Mesenchymal stem cell (in vitro differentiated cells and primary cell): ENCODE measurements around the gene ADI1.
"Not testable (repeated sequence)": the region's sequence is repeated elsewhere in the genome, so short reads cannot be mapped to it uniquely, and the experiment has no call there.

Experiments used
- DNase-seq: peaks from one replicate; pipeline ENCODE4 v3.0.0-alpha.2; 2013
- H2AFZ ChIP-seq: one replicate; pipeline ENCODE4 v1.6.1; 2013; ENCODE audit warnings: low read depth, mild to moderate bottlenecking, control low read depth, inconsistent platforms, low read length, moderate library complexity
- H2AK5ac ChIP-seq: 2 replicates; pipeline ENCODE4 v1.6.1; 2013; ENCODE audit warnings: low read length, moderate library complexity, mild to moderate bottlenecking, inconsistent platforms; ENCODE audit not compliant: severe bottlenecking
- H2BK120ac ChIP-seq: one replicate; pipeline ENCODE4 v1.6.1; 2013; ENCODE audit warnings: low read depth, mild to moderate bottlenecking, inconsistent platforms, low read length, moderate library complexity
- H2BK12ac ChIP-seq, 2 experiments: one replicate each; pipeline ENCODE4 v1.6.1; 2013; ENCODE audit warnings: inconsistent platforms in 2 of 2, low read length in 2 of 2, mild to moderate bottlenecking in 2 of 2, moderate library complexity in 2 of 2, control low read depth in 1 of 2
- H2BK15ac ChIP-seq: one replicate; pipeline ENCODE4 v1.6.1; 2013; ENCODE audit warnings: mild to moderate bottlenecking, low read depth, inconsistent platforms; ENCODE audit not compliant: poor library complexity, severe bottlenecking
- H2BK5ac ChIP-seq: 2 replicates; pipeline ENCODE4 v1.6.1; 2013; ENCODE audit warnings: low read depth, mild to moderate bottlenecking, low read length, control low read depth, inconsistent platforms; ENCODE audit not compliant: poor library complexity, severe bottlenecking
- H3K14ac ChIP-seq, 2 experiments: one replicate each; pipeline ENCODE4 v1.6.1; 2013; ENCODE audit warnings: inconsistent platforms in 2 of 2, low read length in 2 of 2, control low read depth in 1 of 2, mild to moderate bottlenecking in 1 of 2, moderate library complexity in 1 of 2
- H3K18ac ChIP-seq, 2 experiments: one replicate each; pipeline ENCODE4 v1.6.1; 2013; ENCODE audit warnings: inconsistent platforms in 2 of 2, low read length in 2 of 2, control low read depth in 1 of 2, low read depth in 1 of 2, mild to moderate bottlenecking in 1 of 2
- H3K23ac ChIP-seq, 2 experiments: one replicate each; pipeline ENCODE4 v1.6.1; 2013; ENCODE audit warnings: inconsistent platforms in 2 of 2, low read length in 2 of 2, mild to moderate bottlenecking in 2 of 2, moderate library complexity in 2 of 2, control low read depth in 1 of 2
- H3K27ac ChIP-seq: 2 replicates; pipeline ENCODE4 v1.5.1; 2013; ENCODE audit warnings: mild to moderate bottlenecking, moderate library complexity, low read length, control low read depth, inconsistent platforms; ENCODE audit not compliant: poor library complexity, severe bottlenecking
- H3K27me3 ChIP-seq, 2 experiments: 2 replicates each; pipeline versions ENCODE4 v1.6.1 to v1.7.0; 2013; ENCODE audit warnings: low read length in 2 of 2, mild to moderate bottlenecking in 2 of 2, moderate library complexity in 2 of 2, control low read depth in 1 of 2, inconsistent platforms in 1 of 2; ENCODE audit not compliant: control insufficient read depth in 1 of 2, insufficient read depth in 1 of 2
- H3K36me3 ChIP-seq, 2 experiments: 2 replicates each; pipeline versions ENCODE4 v1.6.1 to v1.7.0; 2013; ENCODE audit warnings: low read length in 2 of 2, control low read depth in 1 of 2, inconsistent platforms in 1 of 2, low read depth in 1 of 2, mild to moderate bottlenecking in 1 of 2; ENCODE audit not compliant: insufficient read depth in 2 of 2, control insufficient read depth in 1 of 2
- H3K4ac ChIP-seq, 2 experiments: one replicate each; pipeline ENCODE4 v1.6.1; 2013; ENCODE audit warnings: inconsistent platforms in 2 of 2, low read length in 2 of 2, mild to moderate bottlenecking in 2 of 2, moderate library complexity in 2 of 2, control low read depth in 1 of 2, low read depth in 1 of 2
- H3K4me1 ChIP-seq: 2 replicates; pipeline ENCODE4 v1.6.1; 2013; ENCODE audit warnings: low read depth, low read length, control low read depth; ENCODE audit not compliant: control insufficient read depth, insufficient read depth
- H3K4me2 ChIP-seq: 2 replicates; pipeline ENCODE4 v1.6.1; 2013; ENCODE audit warnings: low read length, mild to moderate bottlenecking, inconsistent platforms; ENCODE audit not compliant: poor library complexity, severe bottlenecking
- H3K4me3 ChIP-seq, 2 experiments: 2 replicates each; pipeline versions ENCODE4 v1.5.1 to v1.7.0; 2013; ENCODE audit warnings: low read length in 2 of 2, mild to moderate bottlenecking in 2 of 2, control low read depth in 1 of 2, low read depth in 1 of 2; ENCODE audit not compliant: insufficient read depth in 1 of 2
- H3K79me1 ChIP-seq: replicated peaks from 2 replicates; pipeline ENCODE4 v1.6.1; 2013; ENCODE audit warnings: mild to moderate bottlenecking, control low read depth, low read length, inconsistent platforms; ENCODE audit not compliant: poor library complexity, severe bottlenecking
- H3K9ac ChIP-seq: 2 replicates; pipeline ENCODE4 v1.7.0; 2013; ENCODE audit warnings: mild to moderate bottlenecking, low read length, moderate library complexity
- H3K9me3 ChIP-seq: 2 replicates; pipeline ENCODE4 v1.7.0; 2013; ENCODE audit warnings: mild to moderate bottlenecking, low read length; ENCODE audit not compliant: control insufficient read depth
- H4K8ac ChIP-seq: one replicate; pipeline ENCODE4 v1.6.1; 2013; ENCODE audit warnings: inconsistent platforms, mild to moderate bottlenecking, low read length, moderate library complexity
- H4K91ac ChIP-seq: one replicate; pipeline ENCODE4 v1.6.1; 2013; ENCODE audit warnings: mild to moderate bottlenecking, low read length, inconsistent platforms
- WGBS: methylation state at CpG from one replicate; pipeline ENCODE4 v1.1.7; 2013; ENCODE audit warnings: mixed read lengths; 5-methylcytosine and 5-hydroxymethylcytosine counted together

Gene ADI1

GRCh38 chr2:3515438-3515837 lies 3.9 kb downstream of the ADI1 start:
- not testable (repeated sequence) for H4K91ac ChIP-seq, H3K14ac ChIP-seq, H3K4ac ChIP-seq, H3K18ac ChIP-seq, H4K8ac ChIP-seq, H2BK15ac ChIP-seq, H3K4me3 ChIP-seq, H3K9me3 ChIP-seq, H2AK5ac ChIP-seq, H2BK12ac ChIP-seq, H3K4me1 ChIP-seq, DNase-seq, H2BK5ac ChIP-seq, H3K23ac ChIP-seq, H2AFZ ChIP-seq, H3K4me2 ChIP-seq, H2BK120ac ChIP-seq, H3K27me3 ChIP-seq, H3K27ac ChIP-seq, H3K9ac ChIP-seq
- WGBS: no CpG with 5 or more reads among the region's 5 CpGs
- H3K79me1 ChIP-seq: peaks cover 11% of the 10 kb centered on the region
- peaks cover 12 to 49% of the 10 kb centered on the region in 2 experiments for H3K36me3 ChIP-seq

GRCh38 chr2:3513026-3513810 lies 6.1 kb downstream of the ADI1 start:
- H2BK15ac ChIP-seq: no peak overlapping the region
- WGBS: 88% methylated on average over 2 of the region's 3 CpGs

DNA sequence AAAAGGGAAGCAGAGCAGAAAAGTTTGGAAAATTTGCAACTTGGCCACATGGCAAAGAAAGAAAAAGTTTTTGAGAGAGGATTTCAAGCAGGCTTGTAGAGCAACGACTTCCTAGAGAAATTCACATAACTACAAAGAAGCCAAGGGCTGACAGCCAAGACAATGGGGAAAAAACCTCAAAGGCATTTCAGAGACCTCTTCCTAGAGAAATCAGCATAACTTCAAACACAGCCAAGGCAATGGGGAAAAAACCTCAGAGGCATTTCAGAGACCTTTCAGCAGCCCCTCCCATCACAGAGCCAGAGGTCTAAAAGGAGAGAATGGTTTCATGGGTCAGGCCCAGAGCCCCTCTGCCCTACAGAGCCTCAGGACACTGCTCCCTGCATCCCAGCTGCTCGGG lies 7.2 kb downstream of the ADI1 start:
- Histone ChIP-seq H3K27me3 (no peaks in the 10 kb centered on the region), H2BK15ac (no peak overlapping the region)
- DNase-seq: no peak

More at GRCh38 chr2:3513026-3513810, 6.1 kb downstream of the ADI1 start:
- Histone ChIP-seq H3K14ac (no peak overlapping the region), H3K4me1 (no peaks in the 10 kb centered on the region), H4K91ac (no peak overlapping the region), H3K36me3 (peaks cover 14 to 57% of the 10 kb centered on the region in 2 experiments), H3K9me3 (no peaks in the 10 kb centered on the region), H3K9ac (no peak overlapping the region), H2BK12ac (no peak overlapping the region), H3K27me3 (no peaks in the 10 kb centered on the region), H3K4me2 (no peak overlapping the region), H3K23ac (no peak overlapping the region), H2AK5ac (no peak overlapping the region), H3K4ac (no peak overlapping the region), H2AFZ (no peak overlapping the region), H3K4me3 (no peak overlapping the region), H3K18ac (no peak overlapping the region), H4K8ac (no peak overlapping the region), H2BK5ac (no peak overlapping the region), H2BK120ac (no peak overlapping the region), H3K79me1 (peaks cover 11% of the 10 kb centered on the region), H3K27ac (no peak overlapping the region)
- no peak for DNase-seq

DNA sequence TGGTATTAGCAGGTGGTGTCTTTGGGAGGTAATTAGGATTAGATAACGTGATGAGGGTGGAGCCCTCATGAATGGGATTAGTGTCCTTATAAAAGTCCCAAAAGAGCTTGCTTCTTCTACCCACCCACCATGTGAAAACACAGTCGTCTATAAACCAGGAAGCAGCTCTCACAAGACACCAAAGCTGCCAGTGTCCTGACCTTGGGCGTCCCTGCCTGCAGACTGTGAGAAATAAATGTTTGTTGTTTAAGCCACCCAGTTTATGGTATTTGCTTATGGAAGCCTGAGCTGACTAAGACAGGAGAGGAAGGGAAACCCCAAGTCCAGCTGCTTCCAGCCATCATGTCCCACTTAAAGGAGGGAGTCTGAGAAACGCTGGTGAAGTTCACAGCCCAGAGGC lies 13.6 kb downstream of the ADI1 start:
- no peak overlapping the region for H3K27ac ChIP-seq
- no peak overlapping the region for H3K4me2 ChIP-seq
- H3K36me3 ChIP-seq: peaks cover 23 to 68% of the 10 kb centered on the region in 2 experiments
- peaks cover 1% of the 10 kb centered on the region for H3K4me1 ChIP-seq
- no peak overlapping the region for H4K8ac ChIP-seq
- H3K9ac ChIP-seq: no peak overlapping the region
- H2AK5ac ChIP-seq: no peak overlapping the region
- DNase-seq: peak; percentile 73
- no peak overlapping the region for H3K18ac ChIP-seq
- no peak overlapping the region for H2BK120ac ChIP-seq
- H2AFZ ChIP-seq: no peak overlapping the region
- no peak overlapping the region for H2BK15ac ChIP-seq
- no peak overlapping the region for H4K91ac ChIP-seq
- no peak overlapping the region for H3K23ac ChIP-seq
- H3K4ac ChIP-seq: no peak overlapping the region
- no peaks in the 10 kb centered on the region for H3K27me3 ChIP-seq
- H3K4me3 ChIP-seq: no peak overlapping the region
- H3K9me3 ChIP-seq: no peaks in the 10 kb centered on the region
- no peak overlapping the region for H2BK12ac ChIP-seq
- no peak overlapping the region for H2BK5ac ChIP-seq
- 23% methylated on average over 2 of the region's 4 CpGs for WGBS
- H3K14ac ChIP-seq: no peak overlapping the region
- H3K79me1 ChIP-seq: peaks cover 18% of the 10 kb centered on the region

More for the DNA sequence above, 7.2 kb downstream of the ADI1 start:
- Histone ChIP-seq H3K4ac (no peak overlapping the region), H3K18ac (no peak overlapping the region), H3K14ac (no peak overlapping the region), H4K8ac (no peak overlapping the region), H2BK120ac (no peak overlapping the region), H3K36me3 (peaks cover 14 to 60% of the 10 kb centered on the region in 2 experiments), H3K9me3 (no peaks in the 10 kb centered on the region), H4K91ac (no peak overlapping the region), H3K79me1 (peaks cover 11% of the 10 kb centered on the region), H2AFZ (no peak overlapping the region), H3K4me1 (no peaks in the 10 kb centered on the region), H2BK5ac (no peak overlapping the region), H2BK12ac (no peak overlapping the region), H3K23ac (no peak overlapping the region), H3K4me2 (no peak overlapping the region), H3K4me3 (no peak overlapping the region), H3K27ac (no peak overlapping the region), H3K9ac (no peak overlapping the region), H2AK5ac (no peak overlapping the region)
- WGBS: 84% methylated on average over 2 of the region's 2 CpGs
